ENCODE results near the gene SRSF2.
"Not testable (repeated sequence)": the region's sequence is repeated elsewhere in the genome, so short reads cannot be mapped to it uniquely, and the experiment has no call there.

The SRSF2 gene

DNA sequence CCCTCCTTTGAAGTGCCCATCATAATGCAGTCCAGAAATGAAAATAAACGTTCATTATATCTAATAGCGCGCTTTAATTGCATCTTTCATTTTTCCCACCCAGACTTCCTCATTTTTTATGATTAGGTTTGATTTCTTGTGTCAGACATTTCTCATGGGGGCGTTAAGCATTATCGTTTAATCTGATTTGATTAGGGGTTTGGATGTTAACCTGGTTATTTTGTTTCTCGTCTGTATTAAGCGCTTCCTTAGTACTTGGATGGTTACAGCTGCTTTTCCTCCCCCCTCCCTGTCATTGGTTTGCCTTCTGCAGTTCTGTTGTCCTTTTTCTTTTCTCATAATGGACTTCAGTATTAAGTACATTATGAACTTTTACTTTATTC, 1.3 kb upstream of the SRSF2 start:
- no peak for DNase-seq (ENCODE audit: low read depth in 1 of 2, low spot score in 1 of 2)

- DNase-seq (ENCODE audit: low read depth in 1 of 2, low spot score in 1 of 2): peak; percentile 75 to 91
Measured at GRCh38 chr17:76737676-76738467, 741 bp upstream of the SRSF2 start, which contains the start of gene MFSD11. MFSD11 (plus strand) TSS chr17:76738119; CDS start chr17:76738353, 234 bp downstream.

DNA sequence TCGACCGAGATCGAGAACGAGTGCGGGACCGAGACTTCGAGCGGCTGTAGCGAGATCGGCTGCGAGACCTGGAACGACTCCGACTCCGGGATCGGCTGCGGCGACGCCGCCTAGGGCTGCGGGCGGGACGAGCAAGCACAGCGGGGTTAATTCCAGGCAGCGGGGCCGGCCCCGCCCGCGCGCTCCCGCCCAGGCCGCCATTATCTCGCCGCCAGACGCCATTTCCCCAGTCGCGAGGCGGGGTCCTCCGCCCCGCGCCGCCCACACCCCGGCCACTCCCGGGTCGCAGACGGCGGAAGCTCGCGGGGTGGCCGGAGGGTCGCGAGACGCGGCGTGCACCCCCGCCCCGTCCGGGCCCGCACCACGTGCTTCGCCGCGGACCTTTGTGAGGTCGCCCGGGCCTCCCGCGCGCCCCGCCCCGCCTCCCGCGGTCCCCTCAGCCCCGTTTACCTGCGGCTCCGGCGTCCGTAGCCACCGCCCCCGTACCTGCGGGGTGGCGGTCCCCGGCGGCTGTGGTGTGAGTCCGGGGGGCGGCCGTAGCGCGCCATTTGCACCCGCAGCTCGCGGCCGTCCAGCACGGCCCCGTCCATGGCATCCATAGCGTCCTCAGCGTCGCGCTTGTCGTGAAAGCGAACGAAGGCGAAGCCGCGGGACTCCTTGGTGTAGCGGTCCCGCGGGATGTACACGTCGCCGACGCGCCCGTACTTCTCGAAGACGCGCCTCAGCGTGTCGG, 616 bp downstream of the SRSF2 start:
- peak; percentile 26 to 63 for DNase-seq (ENCODE audit: low read depth in 1 of 2, low spot score in 1 of 2)

- no peak for DNase-seq (ENCODE audit: low read depth in 1 of 2, low spot score in 1 of 2)
Measured at GRCh38 chr17:76735586-76736348, 1.4 kb downstream of the SRSF2 start.

DNA sequence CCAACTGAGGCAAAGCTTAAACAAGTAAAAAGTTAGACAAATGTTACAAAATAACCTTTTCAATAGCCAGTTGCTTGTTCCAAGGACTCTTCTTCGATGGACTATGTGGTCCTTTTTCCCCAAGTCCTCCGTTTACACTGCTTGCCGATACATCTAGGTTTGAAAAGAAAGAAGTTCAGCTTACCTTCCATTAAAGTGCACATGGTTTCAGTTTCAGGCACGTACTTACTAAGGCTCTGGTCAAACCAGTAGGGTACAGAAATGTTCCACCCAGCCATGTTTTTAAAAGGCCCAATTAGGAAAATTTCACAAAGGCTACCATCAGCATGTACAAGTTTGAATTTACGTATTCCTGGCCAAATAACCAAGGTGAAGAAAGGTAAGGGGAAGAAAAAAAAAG, 2.1 kb downstream of the SRSF2 start:
- DNase-seq (ENCODE audit: low read depth in 1 of 2, low spot score in 1 of 2): no peak

DNA sequence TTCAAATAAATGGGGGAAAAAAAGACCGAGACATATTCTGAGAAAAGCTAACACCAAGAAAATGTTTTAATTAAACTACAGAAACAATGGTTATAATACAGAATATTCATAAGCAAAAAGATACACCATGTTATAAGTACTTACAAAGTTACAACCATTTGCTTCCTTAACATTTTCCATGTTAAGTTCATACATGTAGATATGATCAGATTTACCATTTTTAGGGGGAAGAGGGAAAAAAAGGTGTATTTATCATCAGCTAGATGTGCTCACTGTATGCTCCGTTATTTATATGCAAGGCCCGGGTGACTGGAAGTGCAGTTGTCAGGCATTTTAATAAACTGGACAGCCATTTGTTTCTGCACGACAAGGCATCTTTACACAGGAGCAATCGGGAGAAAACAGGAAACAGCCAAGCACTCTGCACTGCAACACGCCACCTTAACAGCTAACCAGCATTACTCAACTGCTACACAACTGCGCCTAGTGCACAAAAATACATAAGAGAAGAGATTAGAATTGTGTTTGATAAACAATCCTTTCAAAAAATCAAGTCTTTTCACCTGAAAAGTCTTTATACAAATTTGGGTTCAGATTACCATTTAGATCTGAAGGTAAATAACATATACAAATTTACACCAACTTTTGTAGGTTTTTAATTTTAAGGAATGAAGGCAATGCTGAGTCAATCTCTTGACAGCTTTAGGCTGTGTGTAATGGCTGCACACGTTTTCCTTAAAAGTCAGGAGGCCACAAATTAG, 2.9 kb downstream of the SRSF2 start:
- DNase-seq (ENCODE audit: low read depth in 1 of 2, low spot score in 1 of 2): no peak

DNA sequence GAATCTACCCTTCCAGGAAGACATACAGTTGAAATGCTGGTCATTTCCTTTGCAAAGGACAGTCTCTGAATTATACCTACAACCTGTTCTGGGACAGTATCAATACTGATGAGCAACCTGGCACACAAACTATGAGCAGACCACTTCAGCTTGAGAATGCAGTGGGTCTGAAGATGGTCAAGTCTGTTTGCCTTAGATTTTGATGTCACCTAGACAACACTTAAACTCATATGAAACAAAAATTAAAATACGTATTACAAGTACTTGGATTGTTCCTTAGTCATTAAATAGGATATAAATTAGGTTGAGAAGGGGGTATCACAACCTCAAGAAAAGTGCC, 3.5 kb downstream of the SRSF2 start:
- DNase-seq (ENCODE audit: low read depth in 1 of 2, low spot score in 1 of 2): no peak

GRCh38 chr17:76732734-76733617, 4.2 kb downstream of the SRSF2 start:
- no peak for DNase-seq (ENCODE audit: low read depth in 1 of 2, low spot score in 1 of 2)

- not testable (repeated sequence) for DNase-seq (ENCODE audit: low read depth in 1 of 2, low spot score in 1 of 2)
Measured at GRCh38 chr17:76731800-76732733, 5.1 kb downstream of the SRSF2 start.

DNA sequence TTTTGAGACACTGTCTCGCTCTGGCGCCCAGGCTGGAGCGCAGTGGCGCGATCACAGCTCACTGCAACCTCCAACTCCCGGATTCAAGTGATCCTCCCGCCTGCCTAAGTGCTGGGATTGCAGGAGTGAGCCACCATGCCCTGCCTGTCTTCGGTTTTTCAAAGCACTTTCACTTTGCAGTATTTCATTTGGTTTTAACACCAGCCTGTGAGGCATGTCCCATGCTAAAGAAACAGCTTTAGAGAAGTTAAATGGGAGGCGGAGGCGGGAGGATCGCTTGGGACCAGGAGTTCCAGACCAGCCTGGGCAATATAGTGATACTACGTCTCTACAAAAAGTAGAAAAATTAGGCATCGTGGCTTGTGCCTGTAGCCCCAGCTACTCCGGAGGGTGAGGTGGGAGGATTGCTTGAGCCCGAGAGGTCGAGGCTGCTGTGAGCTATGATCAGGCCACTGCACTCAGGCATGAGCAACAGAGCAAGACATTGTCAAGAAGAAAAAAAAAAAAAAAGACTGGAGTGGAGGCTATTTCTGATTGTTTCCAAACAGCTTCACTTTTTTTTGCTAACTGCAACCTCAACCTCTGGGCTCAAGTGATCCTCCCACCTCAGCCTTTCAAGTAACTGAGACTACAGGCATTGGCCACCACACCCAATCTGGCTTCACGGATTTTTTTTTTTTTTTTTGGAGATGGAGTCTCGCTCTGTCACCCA, 9.2 kb downstream of the SRSF2 start:
- DNase-seq (ENCODE audit: low read depth in 1 of 2, low spot score in 1 of 2): no peak

DNA sequence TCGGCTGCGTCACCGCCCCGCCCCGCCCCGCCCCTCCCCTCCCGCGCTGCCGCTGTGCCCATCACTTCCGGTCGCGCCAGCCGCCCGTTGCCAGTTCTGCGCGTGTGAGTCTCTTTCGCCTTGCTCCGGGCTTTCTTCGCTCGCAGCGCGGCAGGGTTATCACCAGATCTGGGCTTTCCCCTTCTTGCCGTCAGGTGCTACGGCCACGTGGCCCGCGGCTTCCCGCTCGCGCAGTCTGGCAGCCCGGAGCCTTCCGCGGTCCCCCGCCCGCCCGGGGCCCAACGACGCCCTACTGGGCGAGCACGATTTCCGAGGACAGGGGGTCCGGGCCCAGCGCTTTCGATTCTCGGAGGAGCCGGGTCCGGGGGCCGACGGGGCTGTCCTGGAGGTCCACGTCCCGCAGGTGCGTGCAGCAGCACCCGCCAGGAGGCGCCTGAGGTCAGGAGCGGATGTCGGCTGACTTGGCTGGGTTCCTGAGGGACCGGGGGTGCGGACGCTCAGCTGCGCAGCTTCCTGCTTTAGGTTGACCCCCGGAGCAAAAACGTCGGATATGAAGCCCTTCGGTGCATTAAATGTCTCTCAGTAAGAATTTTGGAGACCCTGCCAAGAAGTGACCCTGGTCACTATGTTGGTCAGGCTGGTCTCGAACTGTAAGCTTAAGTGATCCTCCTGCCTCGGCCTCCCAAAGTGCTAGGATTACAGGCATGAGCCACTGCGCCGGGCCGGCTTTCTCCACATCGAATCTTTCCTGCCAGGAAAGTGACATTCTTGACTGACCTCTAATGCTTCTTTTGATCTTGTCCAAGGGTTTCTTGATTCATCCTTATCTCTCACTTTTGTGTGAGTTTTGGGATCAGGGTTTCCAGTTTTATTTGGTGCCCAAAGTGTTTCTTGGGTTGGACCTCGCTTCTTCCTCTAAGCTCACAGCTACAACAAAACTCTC, 10.1 kb downstream of the SRSF2 start, which contains the start of gene METTL23:
METTL23 (plus strand) TSS at position 64 of the 943 bp plus-strand sequence. CDS start 2,872 bp downstream, outside the sequence.
- peak in 1 of 2 donors; percentile 62 for DNase-seq (ENCODE audit: low read depth in 1 of 2, low spot score in 1 of 2)

- peak; percentile 90 to 93 for DNase-seq (ENCODE audit: low read depth in 1 of 2, low spot score in 1 of 2)
Measured at GRCh38 chr17:76726231-76726775, 10.8 kb downstream of the SRSF2 start, which contains the start of gene JMJD6. JMJD6 (minus strand) TSS chr17:76726606; CDS start chr17:76726475, 131 bp downstream.

- DNase-seq (ENCODE audit: low read depth in 1 of 2, low spot score in 1 of 2): peak; percentile 50 to 64
Measured at GRCh38 chr17:76725580-76726230, 11.4 kb downstream of the SRSF2 start.

- DNase-seq (ENCODE audit: low read depth in 1 of 2, low spot score in 1 of 2): no peak
Measured at GRCh38 chr17:76723812-76724211, 13.3 kb downstream of the SRSF2 start.

- not testable (repeated sequence) for DNase-seq (ENCODE audit: low read depth in 1 of 2, low spot score in 1 of 2)
Measured at GRCh38 chr17:76722977-76723376, 14.2 kb downstream of the SRSF2 start.

DNA sequence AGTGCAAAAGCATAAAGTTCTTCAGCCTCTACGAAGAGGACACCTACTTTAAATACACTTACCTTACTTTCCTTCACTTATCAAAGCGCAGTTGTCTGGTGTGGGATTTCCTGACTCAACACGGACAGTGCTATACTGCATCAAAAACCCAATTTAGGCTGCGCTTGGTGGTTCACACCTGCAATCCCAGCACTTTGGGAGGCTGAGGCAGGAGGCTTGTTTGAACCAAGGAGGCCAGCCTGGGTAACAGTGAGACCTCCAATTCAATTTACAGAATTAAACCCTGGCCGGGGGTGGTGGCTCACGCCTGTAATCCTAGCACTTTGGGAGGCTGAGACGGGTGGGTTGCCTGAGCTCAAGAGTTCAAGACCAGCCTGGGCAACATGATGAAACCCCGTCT, 14.9 kb downstream of the SRSF2 start:
- DNase-seq (ENCODE audit: low read depth in 1 of 2, low spot score in 1 of 2): no peak
